HepG2 (cell line): ENCODE data around the gene KRTAP12-4. TPM values are rescaled to one million over a fixed set of nuclear protein-coding genes. Genes with fewer than 3 reads are reported as not detected.

ENCODE experiments used
- ATF5 ChIP-seq: sonication (generic); formaldehyde crosslinking; IDR thresholded peaks from 2 replicates; pipeline ENCODE4 v1.4.0; 2020; ENCODE audit warnings: mild to moderate bottlenecking, low read depth, missing genetic modification reagents
- BRD4 ChIP-seq: sonication (generic); formaldehyde crosslinking; IDR thresholded peaks from 2 replicates; pipeline ENCODE4 v1.4.0; 2020; ENCODE audit warnings: missing genetic modification reagents
- GTF2F1 ChIP-seq: fragments of 150-350 bp; IDR thresholded peaks from 2 replicates; pipeline ENCODE4 v1.6.1; 2014; ENCODE audit warnings: low read length
- HOXA3 ChIP-seq: sonication (generic); formaldehyde crosslinking; IDR thresholded peaks from 2 replicates; pipeline ENCODE4 v1.5.0; 2020; ENCODE audit warnings: missing genetic modification reagents
- MAX ChIP-seq: IDR thresholded peaks from 2 replicates; pipeline ENCODE4 v1.6.1; 2012; ENCODE audit warnings: inconsistent platforms
- NONO ChIP-seq, 2 experiments: fragments of 450-650 bp in 1 of 2; sonication (generic) in 1 of 2; formaldehyde crosslinking in 1 of 2; IDR thresholded peaks in 1 of 2; conservative IDR thresholded peaks in 1 of 2; 2 replicates each; pipeline versions ENCODE4 v1.6.1 to v1.8.0; 2017 to 2022; ENCODE audit warnings: mild to moderate bottlenecking in 1 of 2, missing genetic modification reagents in 1 of 2, moderate library complexity in 1 of 2
- RBAK ChIP-seq: sonication (generic); formaldehyde crosslinking; IDR thresholded peaks from 2 replicates; pipeline ENCODE4 v1.5.1; 2020; ENCODE audit warnings: mild to moderate bottlenecking, missing genetic modification reagents
- SAP130 ChIP-seq: IDR thresholded peaks from 2 replicates; pipeline ENCODE4 v1.6.1; 2016; ENCODE audit warnings: low read depth
- TRAFD1 ChIP-seq: sonication (generic); formaldehyde crosslinking; IDR thresholded peaks from 2 replicates; pipeline ENCODE4 v1.5.1; 2020; ENCODE audit warnings: missing genetic modification reagents, mild to moderate bottlenecking, borderline replicate concordance
- ZNF33A ChIP-seq: sonication (generic); formaldehyde crosslinking; IDR thresholded peaks from 2 replicates; pipeline ENCODE4 v1.5.1; 2020; ENCODE audit warnings: missing genetic modification reagents, mild to moderate bottlenecking, moderate library complexity, borderline replicate concordance
- ZNF572 ChIP-seq: sonication (generic); formaldehyde crosslinking; IDR thresholded peaks from 2 replicates; pipeline ENCODE4 v1.5.1; 2020; ENCODE audit warnings: mild to moderate bottlenecking, missing genetic modification reagents
- ZNF800 ChIP-seq: sonication (generic); formaldehyde crosslinking; IDR thresholded peaks from 2 replicates; pipeline ENCODE4 v1.4.0; 2020; ENCODE audit warnings: missing genetic modification reagents
- ZNF891 ChIP-seq: sonication (generic); formaldehyde crosslinking; IDR thresholded peaks from 2 replicates; pipeline ENCODE4 v1.5.0; 2020; ENCODE audit warnings: mild to moderate bottlenecking, missing genetic modification reagents
- polyA plus RNA-seq, 8 experiments: library from polyadenylated mRNA; depleted of rRNA in 3 of 8; stranded (reverse) in 7 of 8; unstranded in 1 of 8; fragments of >200 nt; fragmentation: Illumina TruSeq in 4 of 8; extraction: Trizol in 4 of 8; gene quantifications; 2 replicates each; pipeline versions ENCODE4 v1.2.1 to v1.2.3, GENCODE V29; 2011 to 2016; ENCODE audit warnings: low read depth in 4 of 8, missing spikeins in 1 of 8, mixed read lengths in 1 of 8; ENCODE audit not compliant: insufficient read depth in 1 of 8
- total RNA-seq, 5 experiments: library from RNA; depleted of rRNA; stranded (reverse); fragments of >200 nt; fragmentation: Illumina TruSeq; extraction: Trizol; gene quantifications; 2 replicates each; pipeline ENCODE4 v1.2.3, GENCODE V29; 2016; ENCODE audit warnings: low read depth in 1 of 5
- TF ChIP-seq, protein P1 (sequence below), 2 experiments: IDR thresholded peaks; 2 replicates each; pipeline ENCODE4 v1.6.1; 2011 to 2012; ENCODE audit warnings: low read length in 2 of 2, borderline replicate concordance in 1 of 2, low read depth in 1 of 2, mild to moderate bottlenecking in 1 of 2, moderate library complexity in 1 of 2

KRTAP12-4 gene
- total and polyA plus RNA-seq, 2 of the 13 experiments (the other 11 are each of a cell fraction or from before 2014, with no cell fraction given) = not detected

GRCh38 chr21:44697811-44698734 is 43.6 kb upstream of the KRTAP12-4 start (continued):
- no peak for TF ChIP-seq BRD4 (CRISPR knock-in tag)
- no peak for TF ChIP-seq ZNF891 (CRISPR knock-in tag)
- TF ChIP-seq MAX = peak; percentile 42; the same call in 1 of the 2 replicates
- 0 out of 2 replicates have a peak, but pooled peaks have one; percentile 17 for TF ChIP-seq RBAK (CRISPR knock-in tag)
- 0 out of 2 replicates have a peak, but pooled peaks have one; percentile 3 for TF ChIP-seq TRAFD1 (CRISPR knock-in tag)
- no peak for TF ChIP-seq NONO (IDR thresholded peaks at IDR 0.05)
- peak; percentile 24; the same call in 1 of the 2 replicates for TF ChIP-seq NONO (CRISPR knock-in tag; conservative IDR thresholded peaks at IDR 0.05)
- TF ChIP-seq ZNF572 = peak; percentile 21; the same call in 1 of the 2 replicates
- TF ChIP-seq ATF5 (CRISPR knock-in tag) = no peak
- TF ChIP-seq ZNF800 (CRISPR knock-in tag) = 0 out of 2 replicates have a peak, but pooled peaks have one; percentile 31
- no peak for TF ChIP-seq GTF2F1
- TF ChIP-seq ZNF33A (CRISPR knock-in tag) = peak; percentile 83; the same call in 1 of the 2 replicates
- peak; percentile 32; the same call in 1 of the 2 replicates for TF ChIP-seq HOXA3 (CRISPR knock-in tag)
- TF ChIP-seq, protein P1, sequence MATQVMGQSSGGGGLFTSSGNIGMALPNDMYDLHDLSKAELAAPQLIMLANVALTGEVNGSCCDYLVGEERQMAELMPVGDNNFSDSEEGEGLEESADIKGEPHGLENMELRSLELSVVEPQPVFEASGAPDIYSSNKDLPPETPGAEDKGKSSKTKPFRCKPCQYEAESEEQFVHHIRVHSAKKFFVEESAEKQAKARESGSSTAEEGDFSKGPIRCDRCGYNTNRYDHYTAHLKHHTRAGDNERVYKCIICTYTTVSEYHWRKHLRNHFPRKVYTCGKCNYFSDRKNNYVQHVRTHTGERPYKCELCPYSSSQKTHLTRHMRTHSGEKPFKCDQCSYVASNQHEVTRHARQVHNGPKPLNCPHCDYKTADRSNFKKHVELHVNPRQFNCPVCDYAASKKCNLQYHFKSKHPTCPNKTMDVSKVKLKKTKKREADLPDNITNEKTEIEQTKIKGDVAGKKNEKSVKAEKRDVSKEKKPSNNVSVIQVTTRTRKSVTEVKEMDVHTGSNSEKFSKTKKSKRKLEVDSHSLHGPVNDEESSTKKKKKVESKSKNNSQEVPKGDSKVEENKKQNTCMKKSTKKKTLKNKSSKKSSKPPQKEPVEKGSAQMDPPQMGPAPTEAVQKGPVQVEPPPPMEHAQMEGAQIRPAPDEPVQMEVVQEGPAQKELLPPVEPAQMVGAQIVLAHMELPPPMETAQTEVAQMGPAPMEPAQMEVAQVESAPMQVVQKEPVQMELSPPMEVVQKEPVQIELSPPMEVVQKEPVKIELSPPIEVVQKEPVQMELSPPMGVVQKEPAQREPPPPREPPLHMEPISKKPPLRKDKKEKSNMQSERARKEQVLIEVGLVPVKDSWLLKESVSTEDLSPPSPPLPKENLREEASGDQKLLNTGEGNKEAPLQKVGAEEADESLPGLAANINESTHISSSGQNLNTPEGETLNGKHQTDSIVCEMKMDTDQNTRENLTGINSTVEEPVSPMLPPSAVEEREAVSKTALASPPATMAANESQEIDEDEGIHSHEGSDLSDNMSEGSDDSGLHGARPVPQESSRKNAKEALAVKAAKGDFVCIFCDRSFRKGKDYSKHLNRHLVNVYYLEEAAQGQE (IDR thresholded peaks at IDR 0.05; ENCODE audit: borderline replicate concordance in 1 of 2, low read depth in 1 of 2, low read length in 2 of 2) = no peak
- TF ChIP-seq SAP130 (CRISPR knock-in tag) = peak; percentile 64
